WTC11 (cell line): Measurements from ENCODE around the gene CAPN11.

Experiments used
- ATF2 ChIP-seq: sonication (generic); formaldehyde crosslinking; IDR thresholded peaks from 2 replicates; pipeline ENCODE4 v1.8.1; 2022; ENCODE audit warnings: low read depth, missing genetic modification reagents, borderline replicate concordance
- CTCF ChIP-seq: fragments of 200-600 bp; IDR thresholded peaks from 2 replicates; pipeline ENCODE4 v1.8.0; 2022; ENCODE audit warnings: antibody characterized with exemption
- FOXP1 ChIP-seq: sonication (generic); formaldehyde crosslinking; IDR thresholded peaks from 2 replicates; pipeline ENCODE4 v1.8.0; 2022; ENCODE audit warnings: missing genetic modification reagents, mild to moderate bottlenecking, moderate library complexity, borderline replicate concordance
- MAX ChIP-seq: sonication (generic); formaldehyde crosslinking; IDR thresholded peaks from 2 replicates; pipeline ENCODE4 v1.8.0; 2022; ENCODE audit warnings: mild to moderate bottlenecking, missing genetic modification reagents
- MLX ChIP-seq: sonication (generic); formaldehyde crosslinking; IDR thresholded peaks from 2 replicates; pipeline ENCODE4 v1.8.1; 2023; ENCODE audit warnings: mild to moderate bottlenecking, missing genetic modification reagents, moderate library complexity
- NFE2L1 ChIP-seq: sonication (generic); formaldehyde crosslinking; IDR thresholded peaks from 2 replicates; pipeline ENCODE4 v1.8.1; 2023; ENCODE audit warnings: missing genetic modification reagents
- NR1H2 ChIP-seq: sonication (generic); formaldehyde crosslinking; IDR thresholded peaks from 2 replicates; pipeline ENCODE4 v1.9.0; 2021; ENCODE audit warnings: mild to moderate bottlenecking, moderate library complexity, missing genetic modification reagents

- no peak for TF ChIP-seq CTCF
- no peak for TF ChIP-seq MLX (CRISPR knock-in tag)
- TF ChIP-seq MAX (CRISPR knock-in tag) = no peak
- TF ChIP-seq ATF2 (CRISPR knock-in tag) = no peak
- TF ChIP-seq NFE2L1 (CRISPR knock-in tag) = no peak
- TF ChIP-seq NR1H2 (CRISPR knock-in tag) = no peak
- TF ChIP-seq FOXP1 (CRISPR knock-in tag) = no peak
Observed at GRCh38 chr6:44142835-44143234, 15.8 kb upstream of the CAPN11 start.
